HCT116 (cell line): ENCODE results near the gene MUC5B.
"Not testable (repeated sequence)": the region's sequence is repeated elsewhere in the genome, so short reads cannot be mapped to it uniquely, and the experiment has no call there.

Experiments used
- EZH2 ChIP-seq: fragments of 200-600 bp; sonication (generic); IDR thresholded peaks from 2 replicates; pipeline ENCODE4 v1.6.1; 2017; ENCODE audit warnings: antibody characterized with exemption, mixed run types
- EZH2phosphoT487 ChIP-seq: fragments of 200-600 bp; IDR thresholded peaks from 2 replicates; pipeline ENCODE4 v1.6.1; 2018; ENCODE audit warnings: antibody characterized with exemption, borderline replicate concordance
- POLR2A ChIP-seq: IDR thresholded peaks from 2 replicates; pipeline ENCODE4 v1.7.0; 2011; ENCODE audit warnings: borderline replicate concordance; ENCODE audit not compliant: insufficient read depth, insufficient read length; ENCODE audit errors: extremely low read depth
- POLR2AphosphoS5 ChIP-seq: IDR thresholded peaks from 2 replicates; pipeline ENCODE4 v1.6.1; 2011; ENCODE audit warnings: mild to moderate bottlenecking, low read depth, low read length, moderate library complexity
- SP1 ChIP-seq: IDR thresholded peaks from 2 replicates; pipeline ENCODE4 v1.6.1; 2012; ENCODE audit warnings: low read depth
- TCF7L2 ChIP-seq: IDR thresholded peaks from 2 replicates; pipeline ENCODE4 v1.7.0; 2011; ENCODE audit warnings: borderline replicate concordance, inconsistent platforms; ENCODE audit not compliant: insufficient read depth, insufficient read length; ENCODE audit errors: extremely low read depth
- YY1 ChIP-seq: IDR thresholded peaks from 2 replicates; pipeline ENCODE4 v1.6.1; 2011; ENCODE audit warnings: low read length, low read depth, moderate library complexity, mild to moderate bottlenecking; ENCODE audit not compliant: insufficient replicate concordance; ENCODE audit errors: extremely low read depth
- ZFX ChIP-seq: fragments of 450-650 bp; IDR thresholded peaks from 2 replicates; pipeline ENCODE4 v1.6.1; 2017
- ZNF274 ChIP-seq: fragments of 200-500 bp; sonication (Bioruptor generic); IDR thresholded peaks from 2 replicates; pipeline ENCODE4 v1.6.1; 2014; ENCODE audit warnings: mild to moderate bottlenecking, low read depth, low read length, inconsistent platforms
- TF ChIP-seq, protein P1 (sequence below), 3 experiments: fragments of 200-600 bp in 1 of 3; sonication (generic) in 1 of 3; IDR thresholded peaks in 2 of 3; conservative IDR thresholded peaks in 1 of 3; 2 replicates each; pipeline ENCODE4 v1.5.1; 2012 to 2017; ENCODE audit warnings: low read depth in 2 of 3, low read length in 2 of 3, antibody characterized with exemption in 1 of 3, borderline replicate concordance in 1 of 3, control low read depth in 1 of 3, mild to moderate bottlenecking in 1 of 3, mixed read lengths in 1 of 3, mixed run types in 1 of 3, moderate library complexity in 1 of 3; ENCODE audit not compliant: insufficient read depth in 1 of 3
- TF ChIP-seq, protein P2 (sequence below): IDR thresholded peaks from 2 replicates; pipeline ENCODE4 v1.6.1; 2012; ENCODE audit warnings: low read depth

DNA sequence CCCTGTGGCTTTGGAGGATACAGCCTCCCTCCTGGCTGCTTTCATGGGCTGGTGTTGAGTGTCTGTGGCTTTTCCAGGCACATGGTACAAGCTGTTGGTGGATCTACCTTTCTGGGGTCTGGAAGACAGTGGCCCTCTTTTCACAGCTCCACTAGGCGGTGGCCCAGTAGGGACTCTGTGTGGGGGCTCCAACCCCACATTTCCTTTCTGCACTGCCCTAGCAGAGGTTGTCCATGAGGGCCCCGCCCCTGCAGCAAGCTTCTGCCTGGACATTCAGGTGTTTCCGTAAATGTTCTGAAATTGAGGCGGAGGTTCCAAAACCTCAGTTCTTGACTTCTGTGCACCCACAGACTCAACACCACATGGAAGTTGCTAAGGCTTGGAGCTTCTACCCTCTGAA, 42.6 kb downstream of the MUC5B start:
- TF ChIP-seq, protein P1, sequence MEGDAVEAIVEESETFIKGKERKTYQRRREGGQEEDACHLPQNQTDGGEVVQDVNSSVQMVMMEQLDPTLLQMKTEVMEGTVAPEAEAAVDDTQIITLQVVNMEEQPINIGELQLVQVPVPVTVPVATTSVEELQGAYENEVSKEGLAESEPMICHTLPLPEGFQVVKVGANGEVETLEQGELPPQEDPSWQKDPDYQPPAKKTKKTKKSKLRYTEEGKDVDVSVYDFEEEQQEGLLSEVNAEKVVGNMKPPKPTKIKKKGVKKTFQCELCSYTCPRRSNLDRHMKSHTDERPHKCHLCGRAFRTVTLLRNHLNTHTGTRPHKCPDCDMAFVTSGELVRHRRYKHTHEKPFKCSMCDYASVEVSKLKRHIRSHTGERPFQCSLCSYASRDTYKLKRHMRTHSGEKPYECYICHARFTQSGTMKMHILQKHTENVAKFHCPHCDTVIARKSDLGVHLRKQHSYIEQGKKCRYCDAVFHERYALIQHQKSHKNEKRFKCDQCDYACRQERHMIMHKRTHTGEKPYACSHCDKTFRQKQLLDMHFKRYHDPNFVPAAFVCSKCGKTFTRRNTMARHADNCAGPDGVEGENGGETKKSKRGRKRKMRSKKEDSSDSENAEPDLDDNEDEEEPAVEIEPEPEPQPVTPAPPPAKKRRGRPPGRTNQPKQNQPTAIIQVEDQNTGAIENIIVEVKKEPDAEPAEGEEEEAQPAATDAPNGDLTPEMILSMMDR (IDR thresholded peaks at IDR 0.05 in 2 of 3, conservative IDR thresholded peaks at IDR 0.05 in 1 of 3; ENCODE audit: borderline replicate concordance in 1 of 3, insufficient read depth in 1 of 3, low read depth in 2 of 3, low read length in 2 of 3), result not testable (repeated sequence)
- not testable (repeated sequence) for TF ChIP-seq POLR2A, EZH2phosphoT487, TCF7L2, EZH2, YY1, POLR2AphosphoS5, SP1, ZFX, ZNF274
- TF ChIP-seq, protein P2, sequence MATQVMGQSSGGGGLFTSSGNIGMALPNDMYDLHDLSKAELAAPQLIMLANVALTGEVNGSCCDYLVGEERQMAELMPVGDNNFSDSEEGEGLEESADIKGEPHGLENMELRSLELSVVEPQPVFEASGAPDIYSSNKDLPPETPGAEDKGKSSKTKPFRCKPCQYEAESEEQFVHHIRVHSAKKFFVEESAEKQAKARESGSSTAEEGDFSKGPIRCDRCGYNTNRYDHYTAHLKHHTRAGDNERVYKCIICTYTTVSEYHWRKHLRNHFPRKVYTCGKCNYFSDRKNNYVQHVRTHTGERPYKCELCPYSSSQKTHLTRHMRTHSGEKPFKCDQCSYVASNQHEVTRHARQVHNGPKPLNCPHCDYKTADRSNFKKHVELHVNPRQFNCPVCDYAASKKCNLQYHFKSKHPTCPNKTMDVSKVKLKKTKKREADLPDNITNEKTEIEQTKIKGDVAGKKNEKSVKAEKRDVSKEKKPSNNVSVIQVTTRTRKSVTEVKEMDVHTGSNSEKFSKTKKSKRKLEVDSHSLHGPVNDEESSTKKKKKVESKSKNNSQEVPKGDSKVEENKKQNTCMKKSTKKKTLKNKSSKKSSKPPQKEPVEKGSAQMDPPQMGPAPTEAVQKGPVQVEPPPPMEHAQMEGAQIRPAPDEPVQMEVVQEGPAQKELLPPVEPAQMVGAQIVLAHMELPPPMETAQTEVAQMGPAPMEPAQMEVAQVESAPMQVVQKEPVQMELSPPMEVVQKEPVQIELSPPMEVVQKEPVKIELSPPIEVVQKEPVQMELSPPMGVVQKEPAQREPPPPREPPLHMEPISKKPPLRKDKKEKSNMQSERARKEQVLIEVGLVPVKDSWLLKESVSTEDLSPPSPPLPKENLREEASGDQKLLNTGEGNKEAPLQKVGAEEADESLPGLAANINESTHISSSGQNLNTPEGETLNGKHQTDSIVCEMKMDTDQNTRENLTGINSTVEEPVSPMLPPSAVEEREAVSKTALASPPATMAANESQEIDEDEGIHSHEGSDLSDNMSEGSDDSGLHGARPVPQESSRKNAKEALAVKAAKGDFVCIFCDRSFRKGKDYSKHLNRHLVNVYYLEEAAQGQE, result not testable (repeated sequence)
